Panc1 (cell line): ENCODE results near the gene MAPK14.

Source experiments
- TF ChIP-seq, protein P1 (sequence below): fragments of 450-650 bp; IDR thresholded peaks from 2 replicates; pipeline ENCODE4 v1.5.1; 2017; ENCODE audit warnings: mild to moderate bottlenecking
- TF ChIP-seq, protein P2 (sequence below), 2 experiments: IDR thresholded peaks; 2 replicates each; pipeline ENCODE4 v1.6.1; 2011 to 2012; ENCODE audit warnings: low read depth in 2 of 2, control low read depth in 1 of 2, low read length in 1 of 2, mild to moderate bottlenecking in 1 of 2, moderate library complexity in 1 of 2; ENCODE audit not compliant: insufficient read depth in 1 of 2

GRCh38 chr6:36075656-36076055, 48.0 kb downstream of the MAPK14 start:
- TF ChIP-seq, protein P1, sequence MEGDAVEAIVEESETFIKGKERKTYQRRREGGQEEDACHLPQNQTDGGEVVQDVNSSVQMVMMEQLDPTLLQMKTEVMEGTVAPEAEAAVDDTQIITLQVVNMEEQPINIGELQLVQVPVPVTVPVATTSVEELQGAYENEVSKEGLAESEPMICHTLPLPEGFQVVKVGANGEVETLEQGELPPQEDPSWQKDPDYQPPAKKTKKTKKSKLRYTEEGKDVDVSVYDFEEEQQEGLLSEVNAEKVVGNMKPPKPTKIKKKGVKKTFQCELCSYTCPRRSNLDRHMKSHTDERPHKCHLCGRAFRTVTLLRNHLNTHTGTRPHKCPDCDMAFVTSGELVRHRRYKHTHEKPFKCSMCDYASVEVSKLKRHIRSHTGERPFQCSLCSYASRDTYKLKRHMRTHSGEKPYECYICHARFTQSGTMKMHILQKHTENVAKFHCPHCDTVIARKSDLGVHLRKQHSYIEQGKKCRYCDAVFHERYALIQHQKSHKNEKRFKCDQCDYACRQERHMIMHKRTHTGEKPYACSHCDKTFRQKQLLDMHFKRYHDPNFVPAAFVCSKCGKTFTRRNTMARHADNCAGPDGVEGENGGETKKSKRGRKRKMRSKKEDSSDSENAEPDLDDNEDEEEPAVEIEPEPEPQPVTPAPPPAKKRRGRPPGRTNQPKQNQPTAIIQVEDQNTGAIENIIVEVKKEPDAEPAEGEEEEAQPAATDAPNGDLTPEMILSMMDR: peak; percentile 67
- TF ChIP-seq, protein P2, sequence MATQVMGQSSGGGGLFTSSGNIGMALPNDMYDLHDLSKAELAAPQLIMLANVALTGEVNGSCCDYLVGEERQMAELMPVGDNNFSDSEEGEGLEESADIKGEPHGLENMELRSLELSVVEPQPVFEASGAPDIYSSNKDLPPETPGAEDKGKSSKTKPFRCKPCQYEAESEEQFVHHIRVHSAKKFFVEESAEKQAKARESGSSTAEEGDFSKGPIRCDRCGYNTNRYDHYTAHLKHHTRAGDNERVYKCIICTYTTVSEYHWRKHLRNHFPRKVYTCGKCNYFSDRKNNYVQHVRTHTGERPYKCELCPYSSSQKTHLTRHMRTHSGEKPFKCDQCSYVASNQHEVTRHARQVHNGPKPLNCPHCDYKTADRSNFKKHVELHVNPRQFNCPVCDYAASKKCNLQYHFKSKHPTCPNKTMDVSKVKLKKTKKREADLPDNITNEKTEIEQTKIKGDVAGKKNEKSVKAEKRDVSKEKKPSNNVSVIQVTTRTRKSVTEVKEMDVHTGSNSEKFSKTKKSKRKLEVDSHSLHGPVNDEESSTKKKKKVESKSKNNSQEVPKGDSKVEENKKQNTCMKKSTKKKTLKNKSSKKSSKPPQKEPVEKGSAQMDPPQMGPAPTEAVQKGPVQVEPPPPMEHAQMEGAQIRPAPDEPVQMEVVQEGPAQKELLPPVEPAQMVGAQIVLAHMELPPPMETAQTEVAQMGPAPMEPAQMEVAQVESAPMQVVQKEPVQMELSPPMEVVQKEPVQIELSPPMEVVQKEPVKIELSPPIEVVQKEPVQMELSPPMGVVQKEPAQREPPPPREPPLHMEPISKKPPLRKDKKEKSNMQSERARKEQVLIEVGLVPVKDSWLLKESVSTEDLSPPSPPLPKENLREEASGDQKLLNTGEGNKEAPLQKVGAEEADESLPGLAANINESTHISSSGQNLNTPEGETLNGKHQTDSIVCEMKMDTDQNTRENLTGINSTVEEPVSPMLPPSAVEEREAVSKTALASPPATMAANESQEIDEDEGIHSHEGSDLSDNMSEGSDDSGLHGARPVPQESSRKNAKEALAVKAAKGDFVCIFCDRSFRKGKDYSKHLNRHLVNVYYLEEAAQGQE (IDR thresholded peaks at IDR 0.05; ENCODE audit: insufficient read depth in 1 of 2, low read depth in 2 of 2, low read length in 1 of 2): no peak
